ENCODE data around the gene HLA-F.

HLA-F gene

DNA sequence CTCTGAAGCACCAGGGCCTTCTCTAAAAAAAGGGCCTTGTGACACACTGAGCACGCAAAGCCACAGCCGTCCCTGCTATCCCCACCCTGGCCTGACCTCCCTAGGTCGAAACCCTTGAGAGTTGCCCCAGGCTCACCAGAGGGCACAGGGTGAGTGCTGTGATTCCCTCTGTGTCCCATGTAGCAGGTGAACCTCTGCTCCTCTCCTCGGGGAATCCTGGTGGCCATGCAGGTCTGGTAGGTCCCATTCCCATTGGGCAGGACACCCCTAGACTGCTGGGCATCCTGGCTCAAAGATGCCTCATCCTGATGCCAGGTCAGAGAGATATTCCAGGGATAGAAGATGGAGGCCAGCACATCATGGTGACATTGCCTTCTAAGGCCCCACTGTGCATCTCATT is 20.9 kb downstream of the HLA-F start:
- no peak for DNase-seq (ENCODE audit: low spot score)

DNA sequence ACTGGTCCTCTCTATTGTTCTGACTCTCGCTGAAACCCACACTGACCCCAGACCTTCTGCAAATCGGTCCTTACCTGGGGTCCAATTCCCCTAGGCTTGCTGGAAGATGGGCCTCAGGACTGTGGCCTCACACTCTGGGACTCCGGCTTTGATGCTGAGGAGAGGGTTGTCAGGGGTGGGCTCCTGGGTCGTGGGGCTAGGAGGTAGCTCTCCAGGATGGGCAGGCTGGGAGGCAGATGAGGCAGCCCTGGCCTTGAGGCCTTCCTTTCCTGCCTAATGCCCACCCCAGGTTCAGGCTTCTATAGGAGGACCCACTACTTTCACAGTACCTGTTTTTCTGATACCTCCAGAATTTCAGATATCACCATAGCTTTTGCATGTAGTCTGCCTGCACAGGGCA is 21.4 kb downstream of the HLA-F start:
- DNase-seq (ENCODE audit: low spot score): no peak

DNA sequence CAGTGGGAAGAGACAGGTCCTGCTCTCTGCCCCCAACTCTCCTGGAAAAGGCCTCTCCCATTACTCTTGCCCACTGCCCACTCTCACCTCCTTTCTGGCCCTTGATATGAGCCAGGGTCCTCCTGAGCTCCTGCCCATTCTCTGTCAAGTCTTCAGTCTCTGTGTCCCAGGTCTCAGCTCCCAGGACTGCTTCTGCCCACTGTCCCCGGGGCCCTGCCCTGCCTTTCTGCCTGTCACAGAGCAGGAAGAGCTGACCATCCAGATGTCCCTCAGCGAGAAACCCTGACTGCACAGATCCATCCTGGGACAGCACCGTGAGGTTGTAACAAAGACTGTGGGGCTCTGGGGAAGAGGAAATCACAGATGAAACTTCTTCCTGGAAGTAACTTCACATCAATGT is 22.2 kb downstream of the HLA-F start:
- DNase-seq (ENCODE audit: low spot score): no peak

DNA sequence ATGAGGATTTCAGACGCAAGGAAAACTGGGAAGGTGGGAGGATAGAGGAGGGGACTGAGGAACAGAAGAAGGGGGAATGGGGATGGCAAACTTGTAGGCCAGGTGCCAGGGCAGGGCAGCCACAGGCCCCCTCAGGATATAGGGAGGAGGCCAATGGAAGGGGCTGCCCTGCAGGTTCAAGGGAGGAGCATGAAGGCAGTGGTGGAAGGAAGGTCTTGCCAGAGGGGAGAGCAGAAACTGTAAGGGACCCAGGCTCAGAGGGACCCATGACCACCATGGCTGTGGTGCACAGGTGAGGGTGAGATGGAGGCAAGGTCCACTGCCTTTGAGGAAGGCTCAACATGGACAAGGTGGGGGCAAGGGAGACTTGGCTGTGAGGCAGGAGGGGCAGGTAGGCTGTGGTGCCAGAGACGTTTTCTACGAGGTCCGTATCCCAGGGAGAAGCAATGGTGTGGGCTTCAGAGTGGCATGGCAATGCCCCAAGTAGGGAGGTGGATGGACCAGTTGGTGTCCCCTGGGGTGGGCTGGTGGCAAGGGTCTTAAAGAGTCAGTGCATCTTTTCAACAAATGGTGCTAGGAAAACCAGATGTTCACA is 22.7 kb downstream of the HLA-F start:
- no peak for DNase-seq (ENCODE audit: low spot score)

DNA sequence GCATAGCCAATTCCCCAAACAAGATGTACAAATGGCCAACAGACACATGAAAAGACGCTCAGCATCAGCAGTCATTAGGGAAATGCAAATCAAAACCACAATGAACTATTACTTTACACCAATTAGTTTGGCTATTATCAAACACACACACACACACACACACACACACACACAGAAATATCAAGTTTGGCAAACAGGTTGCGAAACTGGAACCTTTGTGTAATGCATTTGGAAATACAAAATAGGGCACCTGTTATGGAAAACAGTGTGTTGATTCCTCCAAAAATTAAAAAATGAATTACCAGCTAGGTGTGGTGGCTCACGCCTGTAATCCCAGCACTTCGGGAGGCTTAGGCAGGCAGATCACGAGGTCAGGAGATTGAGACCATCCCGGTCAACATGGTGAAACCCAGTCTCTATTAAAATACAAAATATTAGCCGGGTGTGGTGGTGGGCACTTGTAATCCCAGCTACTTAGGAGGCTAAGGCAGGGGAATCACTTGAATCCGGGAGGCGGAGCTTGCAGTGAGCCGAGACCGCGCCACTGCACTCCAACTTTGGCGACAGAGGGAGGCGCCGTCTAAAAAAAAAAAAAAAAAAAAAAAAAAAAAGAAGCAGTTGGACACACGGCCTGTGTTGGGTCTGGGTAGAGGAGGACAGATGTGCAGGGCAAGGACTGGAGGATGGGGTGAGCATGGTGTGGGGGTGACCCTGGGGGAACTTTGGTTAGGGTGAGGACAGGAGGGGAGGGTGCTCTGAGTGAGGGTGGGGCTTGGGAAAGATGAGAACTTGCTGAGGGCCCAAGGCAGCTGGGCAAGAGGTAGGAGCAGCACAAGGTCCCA is 23.8 kb downstream of the HLA-F start:
- DNase-seq (ENCODE audit: low spot score): no peak

DNA sequence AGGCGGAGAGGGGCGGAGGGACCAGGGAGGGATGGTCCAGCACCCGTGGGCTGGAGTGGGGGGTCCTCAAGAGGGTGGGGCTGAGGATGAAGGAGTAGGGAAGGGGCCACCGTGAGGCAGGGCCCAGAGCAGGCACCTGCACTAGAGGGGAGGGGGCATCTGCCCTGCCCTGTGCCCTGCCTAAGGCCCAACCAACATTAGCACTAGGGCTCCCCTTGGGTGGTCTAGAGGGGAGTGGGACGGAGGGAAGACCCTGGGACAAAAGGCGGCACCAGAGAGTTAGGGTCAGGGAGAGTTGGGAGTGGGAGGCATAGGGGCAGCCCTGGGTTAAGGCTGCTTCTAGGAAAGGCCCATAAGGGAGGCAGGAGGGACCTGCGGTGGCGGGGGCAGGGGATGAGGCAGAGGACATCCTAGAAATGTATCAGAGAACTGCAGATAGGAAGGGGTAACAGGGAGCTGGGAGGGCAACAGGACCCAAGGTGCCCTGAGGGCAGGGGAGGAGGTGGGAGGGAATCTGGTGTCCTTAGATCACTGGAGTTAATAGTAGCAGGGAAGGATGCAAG is 24.5 kb downstream of the HLA-F start:
- no peak for DNase-seq (ENCODE audit: low spot score)

DNA sequence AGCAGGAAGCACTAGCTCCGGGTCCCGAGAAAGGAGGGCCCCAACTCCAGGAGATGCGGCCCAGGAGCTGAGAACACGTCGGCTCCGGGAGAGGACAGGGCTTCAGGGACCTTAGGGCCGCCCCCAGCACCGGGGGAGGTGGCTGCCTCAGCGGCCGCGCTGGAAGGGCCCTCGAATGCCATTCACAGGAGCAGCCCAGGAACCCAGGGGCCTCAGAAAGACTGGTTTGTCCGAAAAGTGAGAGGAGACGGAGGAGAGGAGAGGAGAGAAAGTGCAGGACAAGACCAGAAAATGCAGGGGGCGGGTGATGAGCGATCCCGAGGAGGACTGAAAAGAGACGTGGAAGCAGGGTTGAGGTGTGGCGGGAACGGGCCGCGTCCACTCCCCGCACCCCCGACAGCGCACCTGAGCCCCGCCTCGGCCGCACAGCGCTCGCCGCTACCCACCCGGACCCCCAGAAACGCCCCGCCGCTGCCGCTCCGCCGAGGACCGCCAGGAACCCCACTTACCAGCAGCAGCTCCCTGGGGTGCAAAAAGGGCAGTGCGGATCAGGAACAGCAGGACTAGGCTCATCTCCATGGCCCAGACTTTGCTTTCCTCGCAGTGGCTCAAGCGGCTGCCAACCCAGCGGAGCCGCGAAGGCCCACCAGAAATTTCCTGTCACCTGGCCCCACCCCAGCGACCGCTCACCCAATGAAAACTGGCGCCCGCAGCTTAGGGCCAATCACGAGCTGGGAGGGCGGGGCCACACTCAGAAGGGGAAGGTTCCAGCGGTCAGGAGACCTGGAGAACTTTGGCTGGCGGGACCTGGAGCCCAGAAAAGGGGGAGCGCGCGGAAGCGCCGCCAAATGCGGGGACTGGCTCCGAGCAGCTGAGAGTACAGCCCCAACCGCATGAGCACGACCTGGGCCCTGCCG is 25.4 kb downstream of the HLA-F start:
- peak; percentile 53 for DNase-seq (ENCODE audit: low spot score)

DNA sequence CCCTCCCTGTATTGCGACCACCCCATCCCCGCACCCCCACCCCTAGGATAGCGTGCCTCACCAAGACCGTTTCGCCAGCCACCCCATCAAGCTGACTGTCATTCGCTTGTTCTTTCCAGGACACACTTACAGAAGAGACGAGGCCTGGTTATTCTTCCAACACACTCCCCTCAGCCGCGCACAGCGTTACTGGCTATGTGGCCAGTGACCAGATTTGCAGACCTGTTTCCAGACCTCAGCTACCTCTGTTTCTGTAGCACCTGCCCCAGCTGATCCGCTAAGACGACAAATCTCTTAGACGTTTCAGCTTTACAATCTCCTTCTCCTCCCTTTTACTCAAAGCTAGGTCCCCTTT is 26.1 kb downstream of the HLA-F start:
- no peak for DNase-seq (ENCODE audit: low spot score)

DNA sequence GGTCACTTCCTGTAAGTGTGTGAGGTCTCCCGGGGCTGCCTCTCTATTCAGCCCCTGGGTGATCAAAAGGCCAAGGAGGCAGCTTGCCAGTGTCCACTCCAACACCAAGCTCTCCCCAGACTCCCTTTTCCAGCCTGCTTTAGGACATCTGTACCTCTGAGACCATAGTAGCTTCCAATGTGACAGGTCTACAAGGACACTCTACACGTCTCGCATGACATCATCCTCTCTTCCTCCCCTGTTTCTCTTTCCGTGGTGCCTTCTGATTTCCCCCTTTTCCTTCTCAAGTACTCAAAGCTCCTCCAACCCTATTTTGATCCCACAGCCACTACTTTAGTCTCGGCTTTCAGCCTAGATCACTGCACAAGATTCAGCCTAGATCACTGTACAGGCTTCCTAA is 26.4 kb downstream of the HLA-F start:
- no peak for DNase-seq (ENCODE audit: low spot score)

DNA sequence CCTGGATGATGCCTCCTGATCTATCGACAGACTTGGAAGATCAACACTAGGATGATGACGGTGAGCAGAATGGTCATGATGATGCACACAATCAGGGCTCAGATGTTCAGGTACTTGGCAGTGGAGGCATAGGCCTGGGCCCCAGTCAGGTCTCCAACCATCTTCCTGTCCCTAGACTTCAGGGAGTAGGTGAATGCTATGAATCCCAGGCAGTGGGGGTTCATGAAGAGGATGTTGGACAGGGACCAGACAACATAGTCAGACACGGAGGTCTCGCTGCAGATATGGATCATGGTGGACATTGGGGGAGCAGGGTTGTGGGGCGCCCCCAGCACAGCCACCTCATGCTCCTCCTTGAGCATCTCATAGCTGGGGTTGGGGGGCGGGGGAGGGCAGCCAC is 27.5 kb downstream of the HLA-F start:
- no peak for DNase-seq (ENCODE audit: low spot score)

DNA sequence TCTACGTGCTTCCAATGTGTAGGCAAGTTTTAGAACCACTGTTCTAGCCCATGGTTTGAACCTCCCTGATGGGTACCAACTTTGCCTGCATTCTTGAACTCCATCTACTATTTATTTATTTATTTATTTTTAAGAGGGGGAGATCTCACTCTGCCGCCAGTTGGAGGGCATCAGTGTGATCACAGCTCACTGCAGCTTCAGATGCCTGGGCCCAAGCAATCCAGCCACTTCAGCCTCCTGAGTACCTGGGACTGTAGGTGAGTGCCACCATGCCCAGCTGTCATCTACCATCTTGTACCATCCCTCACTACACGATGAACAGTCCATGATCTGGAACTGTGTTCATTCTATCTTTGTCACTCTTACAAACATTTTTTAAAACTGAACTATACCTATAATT is 28.2 kb downstream of the HLA-F start:
- no peak for DNase-seq (ENCODE audit: low spot score)

DNA sequence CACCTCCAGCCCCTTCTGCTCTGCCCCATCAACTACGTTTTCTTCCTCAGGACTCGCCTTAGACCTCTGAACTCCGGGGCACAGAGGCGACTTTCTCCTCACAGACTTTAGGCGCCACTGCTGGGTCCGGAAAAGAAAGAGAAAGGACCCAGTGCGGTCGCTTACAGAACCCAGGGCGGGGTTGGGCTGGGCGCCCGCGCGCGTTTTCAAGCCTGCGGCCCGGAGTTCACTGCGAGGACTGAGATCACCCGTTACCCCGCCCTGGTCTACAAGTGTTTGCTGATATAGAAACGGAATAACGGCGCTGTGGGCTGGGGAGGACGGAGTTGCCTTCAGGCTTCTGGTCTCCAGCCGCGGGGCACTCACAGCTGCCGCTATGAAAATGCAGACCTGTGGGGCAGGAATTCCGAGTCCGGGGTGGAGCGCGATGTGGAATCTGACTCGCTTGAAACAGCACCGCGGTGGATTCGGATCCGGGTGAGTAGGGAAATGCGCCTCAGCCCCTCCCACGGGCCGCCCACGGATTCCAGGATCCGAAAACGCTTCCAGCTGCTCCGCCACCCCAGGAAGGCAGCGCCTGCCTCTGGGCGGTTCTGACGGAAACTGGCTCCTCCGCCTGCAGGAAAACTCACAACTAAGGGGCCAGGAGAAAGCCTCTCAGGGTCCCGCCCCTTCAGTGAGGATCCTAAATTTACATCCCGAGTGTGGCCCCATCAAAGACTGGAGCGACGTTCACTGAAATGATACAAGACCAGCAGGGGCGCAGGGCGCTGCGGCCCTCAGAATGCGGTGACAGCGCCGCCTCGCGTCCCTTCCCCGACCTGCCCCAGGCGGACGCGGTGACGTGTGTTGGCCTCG is 29.4 kb downstream of the HLA-F start:
- peak; percentile 85 for DNase-seq (ENCODE audit: low spot score)

DNA sequence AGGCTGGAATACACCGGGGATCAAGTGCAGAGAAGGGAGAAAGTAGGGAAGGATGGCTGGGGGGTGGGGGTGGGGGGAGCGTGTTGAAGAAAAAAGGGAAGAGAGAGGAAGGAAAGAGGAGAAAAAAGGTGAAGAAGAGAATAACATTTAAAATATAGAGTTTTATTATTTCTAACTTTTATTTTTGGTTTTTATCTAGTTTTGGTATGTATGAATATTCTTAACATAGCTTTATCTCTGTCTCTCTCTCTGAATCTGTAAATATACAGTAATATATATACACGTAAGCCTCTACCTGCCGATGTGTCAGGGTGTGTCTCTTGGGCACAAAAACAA is 30.0 kb downstream of the HLA-F start:
- no peak for DNase-seq (ENCODE audit: low spot score)

DNA sequence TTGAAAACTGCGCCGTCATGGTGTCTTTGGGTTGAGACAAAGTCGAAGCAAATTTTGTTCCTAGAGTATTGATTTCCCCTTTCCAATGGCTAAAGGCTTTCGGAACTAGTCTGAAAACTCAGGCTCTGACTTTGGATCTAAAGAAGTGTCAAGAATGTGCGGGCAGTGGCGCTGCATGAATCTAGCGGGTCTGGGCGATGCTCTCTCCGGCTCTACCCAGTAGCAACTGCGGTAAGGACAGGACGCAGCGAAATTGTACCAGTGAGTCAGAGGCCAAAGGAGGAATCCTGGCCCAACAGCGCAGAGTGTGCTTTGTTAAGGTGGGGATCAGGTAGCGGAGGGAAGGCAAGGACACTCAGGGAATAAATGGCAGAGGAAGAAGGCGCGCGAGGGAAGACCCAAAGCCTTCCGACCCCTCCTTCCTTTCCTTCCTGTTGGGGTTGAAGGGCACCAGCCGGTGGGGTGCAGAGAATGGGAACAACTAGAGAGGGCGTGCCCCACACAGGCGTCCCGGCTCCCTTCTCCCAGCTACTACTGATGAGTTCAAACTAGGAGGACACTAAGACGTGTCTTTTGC is 32.1 kb downstream of the HLA-F start:
- DNase-seq (ENCODE audit: low spot score): no peak

DNA sequence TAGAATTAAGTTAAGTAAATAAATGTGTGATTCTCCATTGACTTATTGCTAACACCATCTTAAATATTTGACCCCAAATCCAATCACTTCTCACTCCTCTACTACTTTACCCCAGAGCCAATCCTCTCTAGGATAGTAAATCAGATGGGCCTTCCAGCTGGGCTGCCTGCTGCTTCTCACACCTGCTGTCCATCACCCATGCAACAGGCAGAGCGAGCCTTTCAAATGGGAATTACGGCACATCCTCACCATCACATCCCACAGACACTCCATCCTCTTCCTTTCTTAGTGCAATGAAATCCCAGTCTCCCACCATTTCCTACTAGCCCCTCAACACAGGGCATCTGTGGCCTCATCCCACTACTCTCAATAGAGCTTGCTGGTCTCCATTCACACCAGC is 34.0 kb downstream of the HLA-F start:
- DNase-seq (ENCODE audit: low spot score): no peak

DNA sequence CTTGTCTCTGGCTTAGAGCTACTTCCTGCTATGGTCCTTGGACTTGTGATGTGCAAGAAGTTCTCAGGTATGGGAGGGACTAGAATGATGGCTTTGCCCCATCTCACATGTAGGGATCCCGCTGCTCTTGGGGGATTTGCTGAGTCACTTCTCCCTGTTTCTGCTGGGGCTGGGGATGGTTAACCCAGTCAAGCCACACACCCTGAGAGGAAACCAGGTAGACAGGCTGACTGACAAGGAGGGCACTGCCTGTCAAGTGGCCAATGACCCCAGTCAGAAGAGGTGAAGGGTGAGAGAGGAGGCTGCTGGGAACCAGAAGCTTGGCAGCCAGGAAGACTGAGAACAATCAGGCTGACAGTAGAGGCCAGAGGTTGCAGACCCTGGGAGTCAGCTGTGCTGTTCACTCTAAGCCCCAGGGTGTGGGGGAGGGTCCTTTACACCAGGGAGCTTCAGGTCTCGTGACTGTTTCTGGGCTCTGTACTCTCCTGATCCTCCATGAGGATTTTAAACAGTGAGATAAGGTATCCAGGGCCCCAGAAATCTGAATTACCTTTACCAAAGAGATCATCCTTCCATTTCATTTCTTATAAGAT is 34.6 kb downstream of the HLA-F start:
- DNase-seq (ENCODE audit: low spot score): no peak

DNA sequence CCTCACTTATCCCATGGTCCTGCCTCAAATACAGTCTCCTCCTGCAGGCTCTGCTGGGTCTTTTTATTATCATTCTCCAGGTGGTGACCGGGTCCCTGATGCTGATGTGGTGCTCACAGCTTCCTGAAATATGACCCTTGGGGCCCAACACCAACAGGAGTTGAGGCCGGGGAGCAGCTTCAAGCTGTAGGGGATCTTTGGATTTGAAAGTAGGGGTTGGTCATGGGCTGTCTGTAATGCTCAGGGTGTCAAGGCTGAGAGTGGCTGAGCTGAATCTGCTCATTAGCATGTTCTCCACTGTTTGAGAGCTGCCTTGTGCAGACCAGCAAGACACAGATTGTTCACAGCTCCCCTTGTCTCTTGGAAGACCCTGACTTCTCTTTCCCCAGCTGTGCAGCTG is 35.5 kb downstream of the HLA-F start:
- DNase-seq (ENCODE audit: low spot score): no peak

DNA sequence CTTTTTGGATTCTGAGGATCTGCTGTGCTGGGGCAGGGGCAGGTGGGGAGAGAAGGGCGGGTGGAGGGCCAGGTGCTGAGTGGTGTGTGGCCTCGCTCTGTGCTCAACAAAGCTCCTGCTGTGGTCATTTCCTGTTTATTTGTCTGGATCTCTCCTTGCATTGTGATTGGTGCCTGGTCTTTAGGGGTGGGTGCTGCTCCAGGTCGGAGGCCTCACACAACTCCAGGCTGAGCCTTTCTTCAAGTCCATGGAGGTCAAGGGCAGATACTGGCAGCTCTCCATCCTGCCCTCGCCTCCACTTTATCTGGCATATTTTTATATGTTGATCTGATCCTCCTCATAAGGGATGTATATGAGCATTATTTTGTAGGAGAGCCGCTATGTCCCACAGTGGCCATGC is 36.2 kb downstream of the HLA-F start:
- DNase-seq (ENCODE audit: low spot score): no peak

DNA sequence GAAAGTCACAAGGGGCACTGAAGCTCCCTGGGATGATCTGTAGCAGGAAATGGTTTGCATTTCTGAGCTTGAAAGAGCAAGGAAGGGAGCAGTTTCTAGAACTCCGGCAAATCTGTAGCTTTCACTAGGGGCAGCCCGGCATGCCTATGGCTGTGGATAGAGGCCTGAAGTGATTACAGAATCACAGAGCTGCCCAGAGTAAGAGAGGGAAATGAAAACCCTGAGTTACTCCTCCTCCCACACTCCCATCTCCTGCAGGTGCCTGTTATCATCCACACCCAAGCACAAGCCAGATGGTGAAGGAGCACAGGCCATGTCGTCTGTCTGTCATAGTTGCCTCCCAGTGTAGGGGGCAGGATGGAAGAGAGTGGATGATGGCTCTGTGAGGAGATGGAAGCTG is 37.1 kb downstream of the HLA-F start:
- no peak for DNase-seq (ENCODE audit: low spot score)

DNA sequence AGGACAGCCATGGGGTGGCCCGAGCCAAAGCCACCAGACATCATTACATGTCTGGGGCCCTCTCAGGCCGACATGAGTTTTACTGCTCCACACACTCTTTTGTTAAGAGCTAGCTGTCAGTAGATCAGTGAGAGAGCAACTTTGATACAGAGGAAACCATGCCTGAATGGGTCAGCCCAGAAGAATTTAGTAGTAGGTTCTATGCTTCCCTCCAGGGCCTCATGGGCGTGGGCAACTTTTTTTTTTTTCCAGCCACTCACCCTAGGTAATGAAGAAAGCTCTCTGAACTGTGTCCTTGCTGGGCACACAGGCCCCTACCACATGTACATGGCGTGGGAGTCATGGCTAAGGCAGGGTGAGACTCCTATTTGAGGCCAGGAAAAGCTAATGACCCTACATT is 38.8 kb downstream of the HLA-F start:
- DNase-seq (ENCODE audit: low spot score): no peak

DNA sequence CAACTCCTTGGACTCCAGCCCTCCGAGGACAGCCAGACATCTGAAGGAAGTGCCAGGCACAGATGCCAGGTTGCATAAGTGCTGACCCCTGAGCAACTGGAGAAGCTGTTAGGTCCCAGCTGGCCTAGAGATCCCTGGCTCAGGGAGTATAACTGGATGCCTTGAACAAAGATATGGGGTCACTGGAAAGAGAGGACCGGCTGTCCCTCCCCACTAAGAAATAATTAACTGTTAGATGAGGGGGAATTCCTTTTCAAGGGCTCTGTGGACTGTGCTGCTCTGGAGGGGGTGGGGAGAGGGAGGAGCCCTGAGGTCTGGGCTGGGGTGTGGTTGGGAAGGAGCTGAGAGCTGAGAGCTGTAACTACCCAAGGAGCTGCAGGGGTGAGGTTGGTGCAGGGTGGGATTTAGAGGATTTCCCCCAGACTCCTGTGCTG is 39.6 kb downstream of the HLA-F start:
- DNase-seq (ENCODE audit: low spot score): no peak

All from kidney capillary endothelial cell (primary cell).